ENCODE results near the gene ZNF831.

- TF ChIP-seq CTCF (IDR thresholded peaks at IDR 0.05; ENCODE audit: borderline replicate concordance, extremely low read depth, low read length, poor library complexity, severe bottlenecking) = no peak
- TF ChIP-seq EZH2 (IDR thresholded peaks at IDR 0.05; ENCODE audit: borderline replicate concordance, low read depth, low read length, severe bottlenecking) = no peak
Observed at GRCh38 chr20:59123011-59123677, 40.5 kb upstream of the ZNF831 start.
